HG02763 (cell line): ENCODE data around the gene TMEM86A.

Source experiments
- ATAC-seq: cut with Tn5 transposase; IDR thresholded peaks from one replicate; pipeline ENCODE4 v1.9.1; 2021; ENCODE audit warnings: mild to moderate bottlenecking, moderate library complexity; ENCODE audit not compliant: unreplicated experiment

TMEM86A gene

GRCh38 chr11:18754308-18754707, 55.7 kb downstream of the TMEM86A start:
- ATAC-seq, result no peak
